GM23248 (cell line): ENCODE measurements around the gene DAAM1.

Experiments
- EZH2 ChIP-seq: fragments of 200-600 bp; sonication (generic); IDR thresholded peaks from 2 replicates; pipeline ENCODE4 v1.6.1; 2018; ENCODE audit warnings: antibody characterized with exemption, mild to moderate bottlenecking; ENCODE audit not compliant: insufficient read depth, poor library complexity, severe bottlenecking
- EZH2phosphoT487 ChIP-seq: fragments of 200-600 bp; sonication (generic); IDR thresholded peaks from 2 replicates; pipeline ENCODE4 v1.6.1; 2018; ENCODE audit warnings: antibody characterized with exemption, moderate library complexity, mild to moderate bottlenecking, low read depth; ENCODE audit not compliant: insufficient read depth

- no peak for TF ChIP-seq EZH2
- TF ChIP-seq EZH2phosphoT487, result no peak
Observed at GRCh38 chr14:59187802-59188460, 536 bp upstream of the DAAM1 start.
